ENCODE results near the gene CLRN2. TPM values are rescaled to one million over a fixed set of nuclear protein-coding genes. Genes with fewer than 3 reads are reported as not detected.

The CLRN2 gene
- total and polyA plus RNA-seq, 2 donors (not counting 1 experiment from before 2014, with no cell fraction given): not detected

DNA sequence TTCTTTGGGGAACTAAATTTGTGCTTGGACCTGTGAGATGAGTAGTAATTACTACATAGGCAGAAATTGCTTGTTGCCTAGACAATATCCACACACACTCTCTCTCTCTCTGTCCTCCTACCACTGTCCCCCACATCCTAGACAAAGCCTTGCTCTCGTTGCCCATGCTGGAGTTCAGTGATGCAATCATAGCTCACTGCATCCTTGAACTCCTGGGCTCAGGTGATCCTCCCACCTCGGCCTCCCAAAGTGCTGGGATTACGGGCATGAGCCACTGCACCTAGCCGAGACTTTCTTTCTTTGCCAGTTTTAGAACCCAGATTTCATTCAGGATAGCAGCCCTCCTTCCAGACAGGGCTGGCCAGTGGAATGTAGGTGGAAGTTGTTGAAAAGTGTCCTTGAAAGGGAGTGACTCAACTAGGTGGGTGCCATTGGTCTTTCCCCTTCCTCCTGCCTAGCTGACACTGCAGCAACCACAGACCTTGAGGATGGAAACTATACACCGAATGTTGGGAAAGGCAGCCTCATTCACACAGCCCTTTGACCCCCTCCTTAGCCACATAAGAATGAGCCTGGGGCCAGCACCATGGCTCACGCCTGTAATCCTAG is 45.2 kb downstream of the CLRN2 start:
- Histone ChIP-seq H3K79me2 (ENCODE audit: control insufficient read depth, insufficient read depth, low read length) (no peaks in the 10 kb centered on the region), H4K20me1 (ENCODE audit: control insufficient read depth, extremely low read depth, insufficient read depth, low read length) (no peaks in the 10 kb centered on the region), H3K36me3 (ENCODE audit: control insufficient read depth, insufficient read depth, low read length) (no peaks in the 10 kb centered on the region), H3K9me3 (ENCODE audit: control insufficient read depth, insufficient read depth, low read depth, low read length) (no peaks in the 10 kb centered on the region), H2AFZ (ENCODE audit: low read length) (no peak overlapping the region), H3K4me1 (ENCODE audit: control insufficient read depth, extremely low read depth, insufficient read depth, low read length) (no peaks in the 10 kb centered on the region), H3K27me3 (ENCODE audit: control insufficient read depth, insufficient read depth, low read length) (no peaks in the 10 kb centered on the region), H3K9ac (ENCODE audit: insufficient read depth, low read length) (no peak overlapping the region), H3K27ac (ENCODE audit: insufficient read depth, low read length) (no peak overlapping the region), H3K4me3 (replicated peaks in 1 of 4; ENCODE audit: control extremely low read depth in 1 of 4, insufficient read depth in 1 of 4, low read depth in 3 of 4, low read length in 4 of 4) (no peak overlapping the region), H3K4me2 (ENCODE audit: extremely low read depth, insufficient read depth, low read length) (no peak overlapping the region)
- no peak for DNase-seq (ENCODE audit: low read depth in 2 of 2)
- no peak for TF ChIP-seq CTCF (conservative IDR thresholded peaks at IDR 0.05 in 1 of 2, IDR thresholded peaks at IDR 0.05 in 1 of 2; ENCODE audit: low read depth in 1 of 2, low read length in 2 of 2)
- no peak for TF ChIP-seq EZH2 (IDR thresholded peaks at IDR 0.05; ENCODE audit: low read length, missing control alignments)

- TF ChIP-seq CTCF (conservative IDR thresholded peaks at IDR 0.05 in 1 of 2, IDR thresholded peaks at IDR 0.05 in 1 of 2; ENCODE audit: low read depth in 1 of 2, low read length in 2 of 2) (no peak), EZH2 (IDR thresholded peaks at IDR 0.05; ENCODE audit: low read length, missing control alignments) (no peak)
- Histone ChIP-seq H3K4me1 (ENCODE audit: control insufficient read depth, extremely low read depth, insufficient read depth, low read length) (no peaks in the 10 kb centered on the region), H3K36me3 (ENCODE audit: control insufficient read depth, insufficient read depth, low read length) (no peaks in the 10 kb centered on the region), H3K4me3 (replicated peaks in 1 of 4; ENCODE audit: control extremely low read depth in 1 of 4, insufficient read depth in 1 of 4, low read depth in 3 of 4, low read length in 4 of 4) (no peak overlapping the region), H3K4me2 (ENCODE audit: extremely low read depth, insufficient read depth, low read length) (no peak overlapping the region), H3K27ac (ENCODE audit: insufficient read depth, low read length) (no peak overlapping the region), H3K27me3 (ENCODE audit: control insufficient read depth, insufficient read depth, low read length) (no peaks in the 10 kb centered on the region), H3K9me3 (ENCODE audit: control insufficient read depth, insufficient read depth, low read depth, low read length) (no peaks in the 10 kb centered on the region), H4K20me1 (ENCODE audit: control insufficient read depth, extremely low read depth, insufficient read depth, low read length) (no peaks in the 10 kb centered on the region), H2AFZ (ENCODE audit: low read length) (no peak overlapping the region), H3K9ac (ENCODE audit: insufficient read depth, low read length) (no peak overlapping the region), H3K79me2 (ENCODE audit: control insufficient read depth, insufficient read depth, low read length) (no peaks in the 10 kb centered on the region)
- peak in 1 of 2 donors; percentile 69 for DNase-seq (ENCODE audit: low read depth in 2 of 2)
Measured at GRCh38 chr4:17561195-17561909, 46.4 kb downstream of the CLRN2 start.

DNA sequence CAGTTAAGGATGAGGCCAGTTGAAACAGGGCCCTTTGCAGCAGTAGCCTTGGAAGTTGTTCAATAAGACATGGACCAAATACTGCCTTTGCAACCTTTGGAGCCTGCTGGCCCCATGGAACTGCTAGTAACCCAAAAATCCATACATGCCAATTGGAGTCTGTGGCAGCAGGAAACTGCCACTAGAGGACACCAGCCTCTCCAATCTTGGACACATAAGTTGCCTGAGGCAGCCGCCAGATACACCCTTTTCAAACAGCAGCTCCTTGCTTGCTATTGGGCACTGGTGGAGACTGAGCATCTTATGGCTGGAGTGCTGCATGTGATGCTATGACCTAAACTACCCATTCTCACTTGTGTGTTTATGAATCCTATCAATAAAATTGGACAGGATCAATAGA is 47.2 kb downstream of the CLRN2 start:
- no peak overlapping the region for H3K4me2 ChIP-seq (ENCODE audit: extremely low read depth, insufficient read depth, low read length)
- H3K36me3 ChIP-seq (ENCODE audit: control insufficient read depth, insufficient read depth, low read length): no peaks in the 10 kb centered on the region
- no peak overlapping the region for H3K9ac ChIP-seq (ENCODE audit: insufficient read depth, low read length)
- no peaks in the 10 kb centered on the region for H4K20me1 ChIP-seq (ENCODE audit: control insufficient read depth, extremely low read depth, insufficient read depth, low read length)
- no peak overlapping the region for H3K27ac ChIP-seq (ENCODE audit: insufficient read depth, low read length)
- H3K9me3 ChIP-seq (ENCODE audit: control insufficient read depth, insufficient read depth, low read depth, low read length): no peaks in the 10 kb centered on the region
- no peak overlapping the region for H3K4me3 ChIP-seq (replicated peaks in 1 of 4; ENCODE audit: control extremely low read depth in 1 of 4, insufficient read depth in 1 of 4, low read depth in 3 of 4, low read length in 4 of 4)
- no peak for DNase-seq (ENCODE audit: low read depth in 2 of 2)
- H2AFZ ChIP-seq (ENCODE audit: low read length): no peak overlapping the region
- H3K4me1 ChIP-seq (ENCODE audit: control insufficient read depth, extremely low read depth, insufficient read depth, low read length): no peaks in the 10 kb centered on the region
- no peak for TF ChIP-seq CTCF (conservative IDR thresholded peaks at IDR 0.05 in 1 of 2, IDR thresholded peaks at IDR 0.05 in 1 of 2; ENCODE audit: low read depth in 1 of 2, low read length in 2 of 2)
- H3K79me2 ChIP-seq (ENCODE audit: control insufficient read depth, insufficient read depth, low read length): no peaks in the 10 kb centered on the region
- no peaks in the 10 kb centered on the region for H3K27me3 ChIP-seq (ENCODE audit: control insufficient read depth, insufficient read depth, low read length)
